H1 (cell line): ENCODE results near the gene PLAU.

Experiments
- BACH1 ChIP-seq: IDR thresholded peaks from 2 replicates; pipeline ENCODE4 v1.6.1; 2012; ENCODE audit warnings: low read length, improper control_type of control experiment
- BRCA1 ChIP-seq: IDR thresholded peaks from 2 replicates; pipeline ENCODE4 v1.6.1; 2012; ENCODE audit warnings: low read depth, low read length, improper control_type of control experiment
- CBX5 ChIP-seq: fragments of 300-800, 300-1000 bp; sonication (generic); IDR thresholded peaks from 2 replicates; pipeline ENCODE4 v1.7.1; 2016; ENCODE audit warnings: antibody characterized with exemption, low read length, low read depth
- CEBPB ChIP-seq: IDR thresholded peaks from 2 replicates; pipeline ENCODE4 v1.6.1; 2012; ENCODE audit warnings: low read depth, low read length
- CTCF ChIP-seq, 3 experiments: IDR thresholded peaks; 1 replicate in 2 of 3; 2 replicates in 1 of 3; pipeline versions ENCODE4 v1.5.1 to v1.6.1; 2011; ENCODE audit warnings: low read length in 3 of 3, mild to moderate bottlenecking in 3 of 3, inconsistent platforms in 2 of 3, low read depth in 1 of 3, moderate library complexity in 1 of 3; ENCODE audit not compliant: insufficient read depth in 1 of 3; ENCODE audit errors: control extremely low read depth in 1 of 3
- EP300 ChIP-seq, 2 experiments: IDR thresholded peaks; 1 replicate in 1 of 2; 2 replicates in 1 of 2; pipeline ENCODE4 v1.6.1; 2011 to 2012; ENCODE audit warnings: low read depth in 2 of 2, low read length in 2 of 2, mild to moderate bottlenecking in 2 of 2, borderline replicate concordance in 1 of 2, inconsistent platforms in 1 of 2, moderate library complexity in 1 of 2
- FOSL1 ChIP-seq: IDR thresholded peaks from 2 replicates; pipeline ENCODE4 v1.6.1; 2011; ENCODE audit warnings: mild to moderate bottlenecking, low read depth, low read length, moderate library complexity; ENCODE audit not compliant: insufficient read depth
- GABPA ChIP-seq: IDR thresholded peaks from 2 replicates; pipeline ENCODE4 v1.6.1; 2011; ENCODE audit warnings: mild to moderate bottlenecking, low read length, moderate library complexity, borderline replicate concordance; ENCODE audit not compliant: insufficient read depth
- KDM5A ChIP-seq: fragments of 200-600 bp; IDR thresholded peaks from 2 replicates; pipeline ENCODE4 v1.7.1; 2012; ENCODE audit warnings: mild to moderate bottlenecking, low read length, inconsistent platforms, mixed read lengths
- MAFK ChIP-seq: IDR thresholded peaks from 2 replicates; pipeline ENCODE4 v1.6.1; 2012; ENCODE audit warnings: low read depth, mild to moderate bottlenecking, improper control_type of control experiment, low read length
- RFX5 ChIP-seq: IDR thresholded peaks from 2 replicates; pipeline ENCODE4 v1.6.1; 2011; ENCODE audit warnings: low read depth, low read length, improper control_type of control experiment, borderline replicate concordance
- SRF ChIP-seq: IDR thresholded peaks from 2 replicates; pipeline ENCODE4 v1.6.1; 2011; ENCODE audit warnings: mild to moderate bottlenecking, low read depth, low read length, moderate library complexity
- TBP ChIP-seq: IDR thresholded peaks from 2 replicates; pipeline ENCODE4 v1.6.1; 2011; ENCODE audit warnings: low read depth, low read length, improper control_type of control experiment

- no peak for TF ChIP-seq GABPA
- TF ChIP-seq CTCF (IDR thresholded peaks at IDR 0.05; ENCODE audit: control extremely low read depth in 1 of 3, insufficient read depth in 1 of 3, low read depth in 1 of 3, low read length in 3 of 3): no peak
- no peak; a peak in 1 of 3 replicates for TF ChIP-seq EP300 (IDR thresholded peaks at IDR 0.05; ENCODE audit: borderline replicate concordance in 1 of 2, low read depth in 2 of 2, low read length in 2 of 2)
- no peak for TF ChIP-seq CEBPB
- peak; percentile 66 for TF ChIP-seq TBP
- no peak for TF ChIP-seq RFX5
- TF ChIP-seq CBX5: no peak
- no peak for TF ChIP-seq MAFK
- TF ChIP-seq BRCA1: no peak
- no peak for TF ChIP-seq SRF
- TF ChIP-seq FOSL1: no peak
- no peak for TF ChIP-seq BACH1
- TF ChIP-seq KDM5A: no peak
Measured at GRCh38 chr10:73967022-73967429, 56.1 kb downstream of the PLAU start.
